HG02840 (cell line): ENCODE results near the gene LRP1B.
"Not testable (repeated sequence)": the region's sequence is repeated elsewhere in the genome, so short reads cannot be mapped to it uniquely, and the experiment has no call there.

Experiments used
- ATAC-seq: cut with Tn5 transposase; IDR thresholded peaks from one replicate; pipeline ENCODE4 v1.9.1; 2021; ENCODE audit warnings: mild to moderate bottlenecking, moderate library complexity, moderate number of reproducible peaks; ENCODE audit not compliant: unreplicated experiment, low FRiP score

Gene LRP1B

DNA sequence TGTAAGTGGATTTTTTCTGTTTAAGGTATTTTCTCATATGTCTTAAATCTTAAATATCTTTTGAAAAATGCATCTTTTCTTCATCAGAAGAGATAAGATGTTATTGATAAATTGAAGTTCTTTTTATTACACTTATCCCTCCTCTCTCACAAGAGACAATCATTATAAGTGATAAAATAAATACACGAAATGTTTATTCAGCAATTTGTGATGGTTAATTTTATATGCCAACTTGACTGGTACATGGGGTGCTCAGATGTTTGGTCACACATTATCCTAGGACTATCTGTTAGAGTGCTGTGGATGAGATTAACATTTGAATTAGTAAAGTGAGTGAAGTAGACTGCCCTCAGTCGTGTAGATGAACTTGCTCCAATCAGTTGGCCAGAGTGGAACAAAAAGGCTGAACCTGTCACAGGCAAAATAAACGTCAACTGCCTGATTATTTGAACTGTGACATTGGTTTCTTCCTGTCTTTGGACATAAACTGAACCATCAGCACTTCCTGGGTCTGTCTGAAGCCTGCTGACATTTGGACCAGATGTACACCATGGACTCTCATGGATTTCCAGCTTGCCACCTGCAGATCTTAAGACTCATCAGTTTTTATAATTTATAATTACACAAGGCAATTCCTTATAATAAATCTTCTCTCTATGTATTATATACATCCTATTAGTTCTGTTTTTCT lies 1126.7 kb downstream of the LRP1B start:
- no peak for ATAC-seq

GRCh38 chr2:141001750-141002149 lies 1129.1 kb downstream of the LRP1B start:
- ATAC-seq, result no peak

DNA sequence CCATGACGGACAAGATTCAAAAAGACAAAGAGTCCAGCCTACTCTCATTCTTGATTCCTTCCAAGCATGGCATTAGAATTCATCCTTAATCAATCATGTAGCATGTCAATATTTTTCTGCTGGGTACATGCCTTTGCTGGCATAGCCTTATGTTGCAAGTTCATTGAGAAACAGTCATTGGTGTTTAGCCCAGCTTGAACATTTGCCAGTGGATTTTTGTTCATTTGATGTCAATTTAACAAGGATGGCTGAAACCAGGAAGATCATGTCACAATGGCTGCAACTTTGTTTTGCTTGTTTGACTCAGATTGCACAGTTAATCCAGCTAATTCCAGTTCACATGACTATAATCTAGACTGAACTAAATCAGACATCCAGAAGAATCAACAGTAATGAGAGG lies 1132.2 kb downstream of the LRP1B start:
- ATAC-seq, result no peak

DNA sequence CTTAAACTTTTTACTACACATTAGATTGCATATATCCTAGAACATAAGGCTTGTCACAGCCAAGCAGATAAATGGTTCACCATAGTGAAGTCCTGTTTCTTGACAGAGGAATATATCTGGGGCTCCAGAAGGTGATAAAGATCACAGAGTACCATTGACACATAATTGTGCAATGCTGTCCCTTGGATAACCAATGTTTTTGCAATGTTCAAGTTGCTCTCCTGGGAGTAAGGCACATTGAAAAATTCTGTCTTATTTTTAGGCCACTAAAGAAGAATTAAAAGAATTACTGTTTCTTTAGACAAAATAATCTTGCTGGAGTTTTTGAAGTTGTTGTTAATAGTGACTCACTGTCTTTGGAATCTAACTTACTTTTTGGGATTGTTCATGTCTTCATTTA lies 1132.8 kb downstream of the LRP1B start:
- ATAC-seq, result no peak

DNA sequence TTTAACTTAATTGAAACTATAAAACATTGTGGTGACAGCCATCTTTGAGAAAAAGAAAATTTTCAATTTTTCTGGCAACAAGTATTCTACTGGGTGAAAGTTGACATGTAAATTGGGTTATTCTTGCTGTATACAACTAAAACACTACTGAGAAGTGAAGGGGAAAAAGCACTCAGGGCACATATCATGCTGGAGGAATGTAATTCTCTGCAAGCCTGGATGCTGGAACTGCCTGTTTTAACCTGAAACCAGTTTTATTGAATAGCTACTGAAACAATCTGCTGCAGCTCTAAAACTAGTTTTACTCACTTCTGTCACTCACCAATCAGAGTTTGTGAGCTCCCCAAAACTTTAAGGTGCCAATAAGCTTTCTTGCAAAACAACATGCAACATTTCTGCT lies 1136.0 kb downstream of the LRP1B start:
- no peak for ATAC-seq

GRCh38 chr2:140990416-140990815 lies 1140.4 kb downstream of the LRP1B start:
- no peak for ATAC-seq

DNA sequence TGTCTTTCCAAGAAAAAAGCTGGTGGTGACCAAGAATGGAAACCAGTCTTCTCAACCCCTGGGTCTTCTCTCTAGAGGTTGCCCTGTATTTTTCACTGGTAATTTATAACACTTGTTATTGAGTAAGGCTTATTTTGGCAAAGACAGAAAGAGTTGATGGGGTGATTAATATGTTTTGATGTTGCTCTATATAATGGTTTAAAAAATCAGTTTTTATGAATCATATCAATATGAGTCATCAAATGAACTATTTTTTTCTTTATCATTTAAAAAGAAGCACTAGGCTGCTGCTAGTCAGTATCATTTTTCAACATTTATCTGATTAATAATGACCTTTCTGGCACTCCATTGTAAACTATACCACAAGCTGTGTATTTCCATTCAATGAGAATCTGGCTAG lies 1142.2 kb downstream of the LRP1B start:
- ATAC-seq, result no peak

DNA sequence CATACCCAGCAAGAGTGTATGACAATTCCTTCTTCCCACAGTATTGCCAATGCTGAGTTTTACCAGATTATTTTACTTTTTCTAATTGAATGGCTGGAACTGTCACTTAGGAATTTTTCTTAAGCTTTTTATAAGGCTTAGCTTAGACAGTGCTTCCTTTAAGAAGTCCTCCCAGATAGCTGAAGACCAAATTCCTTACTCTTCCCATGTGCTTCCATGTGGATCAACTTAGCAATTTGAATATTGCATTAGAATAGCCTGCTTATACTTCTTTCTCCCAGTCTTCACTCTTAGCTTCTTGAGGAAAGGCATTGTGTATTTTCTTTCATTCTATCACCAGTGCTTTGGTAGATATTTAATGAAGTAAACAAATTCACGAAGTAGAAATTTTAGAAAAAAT lies 1144.4 kb downstream of the LRP1B start:
- ATAC-seq, result no peak

GRCh38 chr2:140975237-140975636 lies 1155.6 kb downstream of the LRP1B start:
- no peak for ATAC-seq

DNA sequence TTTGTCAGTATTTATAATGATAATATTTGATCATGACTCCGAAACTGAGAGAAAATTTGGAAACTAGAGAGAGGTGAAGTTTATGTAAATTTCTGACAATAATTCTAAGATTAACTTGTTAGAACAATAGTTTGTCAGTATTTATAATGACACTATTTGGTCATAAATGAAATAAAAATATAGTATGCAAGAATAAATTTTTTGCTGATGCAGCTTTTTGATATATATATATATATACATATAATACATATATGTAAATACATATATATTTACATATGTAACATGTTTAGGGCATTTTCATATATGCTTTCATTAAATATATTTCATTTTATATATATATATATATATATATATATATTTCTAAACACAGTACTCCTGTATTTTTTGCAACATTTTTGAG lies 1158.1 kb downstream of the LRP1B start:
- no peak for ATAC-seq

GRCh38 chr2:140964324-140964723 lies 1166.5 kb downstream of the LRP1B start:
- ATAC-seq, result not testable (repeated sequence)

DNA sequence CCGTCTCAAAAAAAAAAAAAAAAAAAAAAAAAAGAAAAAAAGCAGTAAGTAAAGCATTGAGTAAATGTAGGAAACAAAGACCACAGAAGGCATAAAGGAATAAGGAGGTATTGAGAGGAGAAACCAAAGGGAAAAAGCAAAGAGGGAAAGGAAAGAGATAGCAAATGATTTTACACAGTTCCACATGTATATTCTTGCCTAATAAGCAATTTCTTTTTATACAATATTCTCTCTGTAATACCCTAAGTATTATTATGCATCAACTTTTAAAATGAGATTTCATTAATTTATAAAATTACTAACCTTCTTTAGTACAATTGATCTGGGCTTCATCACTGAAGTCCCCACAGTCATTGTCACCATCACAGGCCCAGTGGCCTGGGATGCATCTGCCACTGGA lies 1180.9 kb downstream of the LRP1B start:
- no peak for ATAC-seq

DNA sequence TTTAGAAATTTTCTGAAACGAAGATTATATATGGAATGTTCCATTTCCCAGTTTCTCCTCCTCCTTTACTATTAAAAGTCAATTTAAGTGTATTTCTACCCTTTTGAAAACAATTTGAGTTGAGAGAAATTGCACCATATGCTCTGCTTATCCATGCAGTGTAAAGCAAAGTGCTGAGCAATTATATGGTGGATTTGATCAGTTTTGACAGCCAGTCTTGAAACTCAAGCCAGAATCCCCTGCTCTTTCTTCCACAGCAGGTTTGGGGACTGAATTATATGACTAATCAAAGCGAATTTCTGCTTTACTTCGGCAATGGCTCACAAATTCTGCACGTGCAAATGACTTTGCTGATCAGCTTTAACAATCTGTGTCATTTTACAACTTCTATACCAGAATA lies 1183.6 kb downstream of the LRP1B start:
- ATAC-seq, result no peak

GRCh38 chr2:140943867-140944266 lies 1186.9 kb downstream of the LRP1B start:
- no peak for ATAC-seq

- no peak for ATAC-seq
Observed at GRCh38 chr2:140942284-140942683, 1188.5 kb downstream of the LRP1B start.

- ATAC-seq, result no peak
Observed at GRCh38 chr2:140929849-140930248, 1201.0 kb downstream of the LRP1B start.

DNA sequence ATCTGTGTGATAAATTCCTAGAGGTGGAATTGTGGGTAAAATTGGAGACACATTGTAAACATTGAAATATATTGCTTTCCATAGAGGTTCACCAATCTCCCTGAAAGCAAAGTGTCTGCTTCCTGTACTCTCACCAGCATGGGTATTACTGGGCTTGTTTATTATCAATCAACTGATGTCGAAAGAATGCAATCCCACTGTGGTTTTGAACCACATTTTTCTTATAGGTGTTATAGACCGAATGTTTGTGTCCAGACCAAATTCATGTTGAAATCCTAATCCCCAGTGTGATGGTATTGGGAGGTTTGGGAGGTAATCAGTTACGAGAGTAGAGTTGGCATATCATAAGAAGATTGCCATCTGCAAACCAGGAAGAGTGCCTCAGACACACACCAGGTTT lies 1212.4 kb downstream of the LRP1B start:
- ATAC-seq, result no peak

GRCh38 chr2:140916410-140916809 lies 1214.4 kb downstream of the LRP1B start:
- ATAC-seq, result no peak

DNA sequence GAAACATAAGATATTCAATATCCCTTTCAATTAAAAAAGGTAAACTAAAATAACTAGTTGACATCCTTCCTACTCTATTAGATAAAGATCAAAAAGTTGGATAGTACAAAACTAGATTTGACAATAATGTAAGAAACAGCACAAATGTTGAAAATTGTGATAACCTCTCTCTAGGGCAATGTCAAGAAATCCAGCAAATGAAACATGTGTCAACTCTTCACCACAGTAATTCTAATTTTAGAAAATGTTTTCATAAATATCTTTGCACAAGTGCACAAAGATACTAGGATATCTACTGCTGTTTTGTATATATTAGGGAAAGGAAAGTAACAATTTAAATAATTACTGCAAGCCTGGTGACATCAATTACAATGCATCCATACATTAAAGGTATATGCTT lies 1220.1 kb downstream of the LRP1B start:
- no peak for ATAC-seq

GRCh38 chr2:140905083-140905781 lies 1225.6 kb downstream of the LRP1B start:
- ATAC-seq, result no peak

DNA sequence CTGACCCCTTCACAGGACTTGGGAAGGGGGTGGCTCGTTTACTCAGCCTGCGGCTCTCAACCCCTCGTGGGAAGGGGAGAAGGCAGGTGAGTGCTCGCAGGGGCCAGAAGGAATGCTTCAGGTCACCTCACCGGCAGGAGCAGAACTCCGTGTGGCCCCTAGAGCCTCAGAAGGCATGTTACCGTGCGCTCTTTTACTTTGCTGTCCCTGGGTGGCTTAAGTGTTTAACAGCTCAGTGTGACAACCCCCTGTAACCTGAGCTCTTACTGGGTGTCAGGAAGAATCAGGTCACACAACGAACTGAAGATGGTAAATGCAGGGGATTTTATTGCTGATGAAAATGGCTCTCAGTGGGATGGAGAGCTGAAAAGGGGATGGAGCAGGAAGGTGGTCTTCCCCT lies 1235.4 kb downstream of the LRP1B start:
- ATAC-seq, result no peak

DNA sequence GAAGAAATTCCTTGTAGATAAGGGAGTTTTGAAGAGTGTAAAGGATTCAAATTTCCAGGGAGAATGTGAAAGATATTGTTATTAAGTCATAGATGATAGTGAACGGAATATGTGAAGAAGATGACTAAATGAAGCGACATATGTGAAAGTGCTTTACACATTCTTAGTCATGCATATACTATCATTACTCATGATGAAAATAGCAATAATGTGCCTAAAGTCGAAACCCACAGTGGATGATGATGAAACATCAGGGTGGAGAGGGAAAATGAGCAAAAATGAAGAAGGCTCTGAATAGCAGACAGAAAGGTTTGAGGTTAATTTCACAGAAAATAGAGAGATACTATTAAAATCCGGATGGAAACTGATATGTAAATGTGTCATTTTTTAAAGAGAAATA lies 1237.1 kb downstream of the LRP1B start:
- no peak for ATAC-seq
